Endothelial cell of umbilical vein (primary cell): ENCODE results near the gene CYP2C18. TPM values are rescaled to one million over a fixed set of nuclear protein-coding genes. Genes with fewer than 3 reads are reported as not detected.

Experiments used
- BruUV-seq: library from RNA; stranded (reverse); fragments of 400-500 nt; replicated peaks from 2 replicates; lab custom pipeline; 2021; lab: Mats Ljungman, UMichigan
- CTCF ChIA-PET: fragments of 300-600, 350-600 bp; sonication (Branson Sonifier 250); formaldehyde crosslinking; loops from one replicate; lab custom pipeline; 2021; ENCODE audit warnings: antibody characterized with exemption, inconsistent platforms; lab: Charles Lee
- POLR2A ChIA-PET: fragments of 300-600, 350-600 bp; sonication (Branson Sonifier 250); formaldehyde crosslinking; loops from one replicate; lab custom pipeline; 2021; ENCODE audit warnings: antibody characterized with exemption, inconsistent platforms; lab: Charles Lee
- DNase-seq: peaks from one replicate; pipeline ENCODE4 v3.0.0-alpha.2; 2011; ENCODE audit warnings: low read depth, low spot score
- FAIRE-seq: peaks from 2 replicates; lab custom pipeline; 2011; peaks lifted over from hg19 to GRCh38; lab: Jason Lieb, UNC
- H2AFZ ChIP-seq: 2 replicates; pipeline ENCODE4 v1.6.0; 2012; ENCODE audit warnings: low read depth, low read length, control low read depth, inconsistent platforms
- H3K27ac ChIP-seq: 2 replicates; pipeline ENCODE4 v1.5.1; 2011; ENCODE audit warnings: low read depth, mild to moderate bottlenecking, control low read depth, low read length, moderate library complexity; ENCODE audit not compliant: insufficient read depth
- H3K27me3 ChIP-seq, 2 experiments: 2 replicates each; pipeline versions ENCODE4 v1.6.0 to v1.6.1; 2011; ENCODE audit warnings: low read length in 2 of 2, mixed read lengths in 1 of 2; ENCODE audit not compliant: control insufficient read depth in 2 of 2, insufficient read depth in 2 of 2
- H3K36me3 ChIP-seq, 2 experiments: 2 replicates in 1 of 2; 3 replicates in 1 of 2; pipeline ENCODE4 v1.5.1; 2011; ENCODE audit warnings: low read length in 2 of 2, mild to moderate bottlenecking in 1 of 2, moderate library complexity in 1 of 2; ENCODE audit not compliant: control insufficient read depth in 2 of 2, insufficient read depth in 2 of 2; ENCODE audit errors: extremely low read depth in 1 of 2
- H3K4me1 ChIP-seq: 3 replicates; pipeline ENCODE4 v1.5.1; 2011; ENCODE audit warnings: mild to moderate bottlenecking, low read length; ENCODE audit not compliant: control insufficient read depth, insufficient read depth; ENCODE audit errors: extremely low read depth
- H3K4me2 ChIP-seq: 2 replicates; pipeline ENCODE4 v1.6.1; 2011; ENCODE audit warnings: low read length, control low read depth, mixed read lengths; ENCODE audit not compliant: insufficient read depth
- H3K4me3 ChIP-seq, 3 experiments: fragments of 200-600 bp in 1 of 3; sonication (generic), shearing (Covaris generic) in 1 of 3; replicated peaks in 1 of 3; 2 replicates each; pipeline ENCODE4 v1.5.1; 2011 to 2016; ENCODE audit warnings: control low read depth in 3 of 3, low read length in 3 of 3, mild to moderate bottlenecking in 2 of 3, inconsistent platforms in 1 of 3, low read depth in 1 of 3, moderate library complexity in 1 of 3; ENCODE audit not compliant: insufficient read depth in 1 of 3
- H3K79me2 ChIP-seq: 2 replicates; pipeline ENCODE4 v1.6.0; 2012; ENCODE audit warnings: low read length, inconsistent platforms; ENCODE audit not compliant: control insufficient read depth, insufficient read depth
- H3K9ac ChIP-seq: replicated peaks from 2 replicates; pipeline ENCODE3; 2011; ENCODE audit warnings: low read length, control low read depth; ENCODE audit not compliant: insufficient read depth; ENCODE audit errors: extremely low read depth
- H3K9me1 ChIP-seq: replicated peaks from 3 replicates; pipeline ENCODE4 v1.6.0; 2011; ENCODE audit warnings: mild to moderate bottlenecking, low read length; ENCODE audit not compliant: control insufficient read depth, insufficient read depth; ENCODE audit errors: extremely low read depth
- H3K9me3 ChIP-seq: replicated peaks from 2 replicates; pipeline ENCODE4 v1.5.1; 2012; ENCODE audit warnings: low read length, inconsistent platforms; ENCODE audit not compliant: control insufficient read depth, insufficient read depth
- H4K20me1 ChIP-seq: replicated peaks from 2 replicates; pipeline ENCODE3; 2011; ENCODE audit warnings: mild to moderate bottlenecking, low read length; ENCODE audit not compliant: control insufficient read depth, insufficient read depth; ENCODE audit errors: extremely low read depth
- CTCF ChIP-seq, 2 donors: IDR thresholded peaks; 1 replicate in 1 of 2; 2 replicates in 1 of 2; pipeline ENCODE4 v1.5.1; 2011; ENCODE audit warnings: low read length in 2 of 2, mild to moderate bottlenecking in 2 of 2, moderate library complexity in 2 of 2, control low read depth in 1 of 2, inconsistent platforms in 1 of 2, low read depth in 1 of 2; ENCODE audit not compliant: insufficient read depth in 1 of 2; ENCODE audit errors: extremely low read depth in 1 of 2
- EZH2 ChIP-seq: IDR thresholded peaks from 2 replicates; pipeline ENCODE4 v1.6.1; 2012; ENCODE audit warnings: borderline replicate concordance, low read depth, mild to moderate bottlenecking, moderate library complexity, low read length, inconsistent platforms; ENCODE audit not compliant: severe bottlenecking
- FOS ChIP-seq: IDR thresholded peaks from 2 replicates; pipeline ENCODE4 v1.6.1; 2011; ENCODE audit warnings: mild to moderate bottlenecking, low read length, moderate library complexity, borderline replicate concordance; ENCODE audit not compliant: insufficient read depth
- GATA2 ChIP-seq: IDR thresholded peaks from 2 replicates; pipeline ENCODE4 v1.7.0; 2011; ENCODE audit warnings: low read depth, mild to moderate bottlenecking, moderate library complexity, mixed read lengths, low read length; ENCODE audit not compliant: insufficient read length, insufficient read depth
- JUN ChIP-seq: IDR thresholded peaks from 2 replicates; pipeline ENCODE4 v1.6.1; 2011; ENCODE audit warnings: borderline replicate concordance, low read depth; ENCODE audit not compliant: insufficient read length, insufficient read depth
- MAX ChIP-seq: IDR thresholded peaks from 2 replicates; pipeline ENCODE4 v1.6.1; 2011; ENCODE audit not compliant: insufficient read depth, insufficient read length
- MYC ChIP-seq: IDR thresholded peaks from one replicate; pipeline ENCODE4 v1.6.1; 2011; ENCODE audit warnings: mild to moderate bottlenecking, low read depth, low read length
- POLR2A ChIP-seq: IDR thresholded peaks from 2 replicates; pipeline ENCODE4 v1.6.1; 2012; ENCODE audit warnings: low read depth, mild to moderate bottlenecking, control low read depth, low read length
- POLR2AphosphoS5 ChIP-seq: IDR thresholded peaks from 2 replicates; pipeline ENCODE4 v1.6.1; 2012; ENCODE audit warnings: low read depth, mild to moderate bottlenecking, control low read depth, low read length, moderate library complexity; ENCODE audit not compliant: insufficient read depth
- dilution Hi-C: fragments of 300-500 bp; cut with MboI; formaldehyde crosslinking; loops from one replicate; pipeline ENCODE4 v1.15.0; 2019; ENCODE audit warnings: low sequenced_read_pairs; ENCODE audit not compliant: extremely low pct_ligation_motif_present
- intact Hi-C: fragments of 100-400 bp; cut with micrococcal nuclease; formaldehyde crosslinking; loops from one replicate; pipeline ENCODE4 v1.10.0; 2022
- polyA plus RNA-seq, 4 experiments: library from polyadenylated mRNA; depleted of rRNA in 3 of 4; stranded (reverse) in 3 of 4; unstranded in 1 of 4; fragments of >200 nt; gene quantifications; 2 replicates each; pipeline versions ENCODE4 v1.2.1 to v1.2.3, GENCODE V29; 2011 to 2012; ENCODE audit warnings: missing spikeins in 1 of 4
- total RNA-seq: library from RNA; stranded (reverse); gene quantifications from 2 replicates; pipeline ENCODE4 v1.2.3, GENCODE V29; 2021

CYP2C18 gene
- total and polyA plus RNA-seq, 2 donors (not counting 3 experiments of a cell fraction or from before 2014, with no cell fraction given) = not detected

- Histone ChIP-seq H3K9ac (no peak overlapping the region), H3K9me1 (no peaks in the 10 kb centered on the region), H3K4me1 (no peaks in the 10 kb centered on the region), H3K27ac (no peak overlapping the region), H3K79me2 (no peaks in the 10 kb centered on the region), H4K20me1 (no peaks in the 10 kb centered on the region), H3K27me3 (no peaks in the 10 kb centered on the region), H3K4me2 (no peak overlapping the region), H3K36me3 (no peaks in the 10 kb centered on the region), H2AFZ (no peak overlapping the region), H3K4me3 (no peak overlapping the region), H3K9me3 (no peaks in the 10 kb centered on the region)
- TF ChIP-seq MYC (no peak), POLR2A (no peak), EZH2 (no peak), GATA2 (no peak), JUN (no peak), CTCF (IDR thresholded peaks at IDR 0.05; ENCODE audit: extremely low read depth in 1 of 2, insufficient read depth in 1 of 2, low read depth in 1 of 2, low read length in 2 of 2) (no peak), POLR2AphosphoS5 (no peak), MAX (no peak), FOS (no peak)
- DNase-seq (no peak), FAIRE-seq (no peak)
- intact Hi-C loops (no loop called here), dilution Hi-C loops (no loop called here)
- BruUV-seq = no TSS peak
- CTCF ChIA-PET = no interaction called here
- POLR2A ChIA-PET = no interaction called here
These were observed 74.4 kb downstream of the CYP2C18 start for GRCh38 chr10:94757916-94758315.
